ENCODE results near the gene NDUFB2.

- TF ChIP-seq CTCF (conservative IDR thresholded peaks at IDR 0.05) (no peak), EZH2 (IDR thresholded peaks at IDR 0.05; ENCODE audit: low read depth) (no peak)
Measured at GRCh38 chr7:140688341-140688740, 8.2 kb upstream of the NDUFB2 start.

Data from PC-9 (cell line).